ENCODE data around the gene PAPOLA.

The PAPOLA gene

GRCh38 chr14:96484399-96484798 is 17.8 kb upstream of the PAPOLA start:
- Histone ChIP-seq H3K79me2 (ENCODE audit: insufficient read depth, low read length) (no peaks in the 10 kb centered on the region), H4K20me1 (ENCODE audit: low read depth, low read length) (no peaks in the 10 kb centered on the region), H3K4me2 (ENCODE audit: low read depth, low read length, poor library complexity, severe bottlenecking) (no peak overlapping the region), H3F3A (ENCODE audit: insufficient read depth) (no peaks in the 10 kb centered on the region), H3K9me2 (replicated peaks; ENCODE audit: insufficient read depth, low read length) (no peaks in the 10 kb centered on the region), H3K9me3 (ENCODE audit: insufficient read depth, low read length) (no peaks in the 10 kb centered on the region), H3K4me3 (ENCODE audit: insufficient read depth, low read length, poor library complexity, severe bottlenecking) (no peak overlapping the region), H3K27ac (ENCODE audit: low read depth, low read length) (no peak overlapping the region), H3K9ac (ENCODE audit: low read length) (no peak overlapping the region), H3K36me3 (ENCODE audit: low read length) (no peaks in the 10 kb centered on the region), H2AFZ (ENCODE audit: low read depth, low read length, severe bottlenecking) (no peak overlapping the region), H3K27me3 (ENCODE audit: low read length) (no peaks in the 10 kb centered on the region)
- no peak for TF ChIP-seq CTCF (IDR thresholded peaks at IDR 0.05; ENCODE audit: insufficient read depth, low read length, poor library complexity, severe bottlenecking)
- no peak for TF ChIP-seq EZH2phosphoT487 (conservative IDR thresholded peaks at IDR 0.05; ENCODE audit: low read length)

- no peaks in the 10 kb centered on the region for H4K20me1 ChIP-seq (ENCODE audit: low read depth, low read length)
- 0 out of 2 replicates have a peak, but pooled peaks cover 1% of the 10 kb centered on the region for H3F3A ChIP-seq (ENCODE audit: insufficient read depth)
- H3K27me3 ChIP-seq (ENCODE audit: low read length), result no peaks in the 10 kb centered on the region
- H3K9ac ChIP-seq (ENCODE audit: low read length), result no peak overlapping the region
- H3K4me2 ChIP-seq (ENCODE audit: low read depth, low read length, poor library complexity, severe bottlenecking), result peak overlapping the region; percentile 14
- H3K9me3 ChIP-seq (ENCODE audit: insufficient read depth, low read length), result no peaks in the 10 kb centered on the region
- H3K9me2 ChIP-seq (replicated peaks; ENCODE audit: insufficient read depth, low read length), result no peaks in the 10 kb centered on the region
- H3K36me3 ChIP-seq (ENCODE audit: low read length), result no peaks in the 10 kb centered on the region
- H3K4me3 ChIP-seq (ENCODE audit: insufficient read depth, low read length, poor library complexity, severe bottlenecking), result no peak overlapping the region
- no peak for TF ChIP-seq EZH2phosphoT487 (conservative IDR thresholded peaks at IDR 0.05; ENCODE audit: low read length)
- TF ChIP-seq CTCF (IDR thresholded peaks at IDR 0.05; ENCODE audit: insufficient read depth, low read length, poor library complexity, severe bottlenecking), result no peak
- no peak overlapping the region for H2AFZ ChIP-seq (ENCODE audit: low read depth, low read length, severe bottlenecking)
- no peaks in the 10 kb centered on the region for H3K79me2 ChIP-seq (ENCODE audit: insufficient read depth, low read length)
- H3K27ac ChIP-seq (ENCODE audit: low read depth, low read length), result no peak overlapping the region
Observed at GRCh38 chr14:96486705-96487104, 15.5 kb upstream of the PAPOLA start.

GRCh38 chr14:96489327-96489726 is 12.9 kb upstream of the PAPOLA start:
- H3K79me2 ChIP-seq (ENCODE audit: insufficient read depth, low read length), result no peaks in the 10 kb centered on the region
- peaks cover 11% of the 10 kb centered on the region for H3F3A ChIP-seq (ENCODE audit: insufficient read depth)
- H3K27ac ChIP-seq (ENCODE audit: low read depth, low read length), result no peak overlapping the region
- H3K27me3 ChIP-seq (ENCODE audit: low read length), result no peaks in the 10 kb centered on the region
- no peaks in the 10 kb centered on the region for H4K20me1 ChIP-seq (ENCODE audit: low read depth, low read length)
- H3K9me2 ChIP-seq (replicated peaks; ENCODE audit: insufficient read depth, low read length), result no peaks in the 10 kb centered on the region
- no peak overlapping the region for H3K9ac ChIP-seq (ENCODE audit: low read length)
- H3K4me2 ChIP-seq (ENCODE audit: low read depth, low read length, poor library complexity, severe bottlenecking), result no peak overlapping the region
- TF ChIP-seq CTCF (IDR thresholded peaks at IDR 0.05; ENCODE audit: insufficient read depth, low read length, poor library complexity, severe bottlenecking) (no peak), EZH2phosphoT487 (conservative IDR thresholded peaks at IDR 0.05; ENCODE audit: low read length) (no peak)
- H3K4me3 ChIP-seq (ENCODE audit: insufficient read depth, low read length, poor library complexity, severe bottlenecking), result no peak overlapping the region
- no peaks in the 10 kb centered on the region for H3K36me3 ChIP-seq (ENCODE audit: low read length)
- H2AFZ ChIP-seq (ENCODE audit: low read depth, low read length, severe bottlenecking), result no peak overlapping the region
- no peaks in the 10 kb centered on the region for H3K9me3 ChIP-seq (ENCODE audit: insufficient read depth, low read length)
